GM19467 (cell line): ENCODE results near the gene CEP76.

Source experiments
- ATAC-seq: cut with Tn5 transposase; IDR thresholded peaks from one replicate; pipeline ENCODE4 v1.9.1; 2021; ENCODE audit warnings: mild to moderate bottlenecking, moderate library complexity; ENCODE audit not compliant: unreplicated experiment

Gene CEP76, protein sequence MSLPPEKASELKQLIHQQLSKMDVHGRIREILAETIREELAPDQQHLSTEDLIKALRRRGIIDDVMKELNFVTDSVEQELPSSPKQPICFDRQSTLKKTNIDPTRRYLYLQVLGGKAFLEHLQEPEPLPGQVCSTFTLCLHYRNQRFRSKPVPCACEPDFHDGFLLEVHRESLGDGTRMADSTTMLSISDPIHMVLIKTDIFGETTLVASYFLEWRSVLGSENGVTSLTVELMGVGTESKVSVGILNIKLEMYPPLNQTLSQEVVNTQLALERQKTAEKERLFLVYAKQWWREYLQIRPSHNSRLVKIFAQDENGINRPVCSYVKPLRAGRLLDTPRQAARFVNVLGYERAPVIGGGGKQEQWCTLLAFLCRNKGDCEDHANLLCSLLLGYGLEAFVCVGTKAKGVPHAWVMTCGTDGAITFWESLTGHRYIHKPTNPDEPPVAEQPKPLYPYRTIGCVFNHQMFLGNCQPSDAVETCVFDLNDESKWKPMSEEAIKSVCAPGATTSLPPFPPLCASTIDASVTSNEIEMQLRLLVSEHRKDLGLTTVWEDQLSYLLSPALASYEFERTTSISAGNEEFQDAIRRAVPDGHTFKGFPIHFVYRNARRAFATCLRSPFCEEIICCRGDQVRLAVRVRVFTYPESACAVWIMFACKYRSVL

GRCh38 chr18:12702221-12703095, at the start of gene CEP76, which contains the start of gene PSMG2:
CEP76 (minus strand) TSS chr18:12702723; CDS start chr18:12702548, 175 bp downstream.
PSMG2 (plus strand) TSS chr18:12703042; CDS start chr18:12703108, 66 bp downstream.
- peak; percentile 75 for ATAC-seq

- no peak for ATAC-seq
Measured at GRCh38 chr18:12751891-12752290, 49.4 kb upstream of the CEP76 start.

GRCh38 chr18:12751503-12751884, 49.0 kb upstream of the CEP76 start:
- ATAC-seq, result no peak

- no peak for ATAC-seq
Measured at GRCh38 chr18:12750715-12751502, 48.4 kb upstream of the CEP76 start.

DNA sequence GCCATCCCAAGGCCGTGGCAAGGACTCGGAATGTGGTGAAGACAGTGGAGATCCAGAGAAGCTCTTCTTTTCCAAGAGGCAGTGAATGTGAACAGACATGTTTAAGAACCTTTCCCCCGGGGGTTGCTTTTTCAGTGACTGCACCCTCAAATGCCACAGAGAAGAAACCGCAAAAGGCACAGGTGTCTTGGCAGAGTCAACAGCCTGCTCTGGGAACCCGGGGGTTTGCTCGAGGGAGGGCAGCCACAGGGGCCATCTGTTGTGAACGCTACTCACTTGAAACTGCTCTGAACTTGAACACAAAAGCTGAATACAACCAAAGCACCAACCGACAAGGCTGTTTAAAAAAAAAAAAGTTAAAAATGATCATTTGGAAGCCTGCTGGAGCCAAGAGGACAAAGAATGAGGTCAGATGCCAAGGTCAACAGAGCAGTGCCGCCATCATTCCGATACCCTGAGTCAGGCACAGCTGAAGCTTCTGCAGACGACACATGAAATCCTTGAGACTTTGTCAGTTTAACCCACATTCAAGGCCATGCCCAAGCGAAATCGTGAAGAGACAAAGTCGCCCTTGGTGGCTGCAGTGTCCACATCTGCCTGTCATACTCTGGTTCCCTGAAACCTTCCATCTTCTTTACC, 47.7 kb upstream of the CEP76 start:
- ATAC-seq, result peak; percentile 58

GRCh38 chr18:12749121-12749520, 46.6 kb upstream of the CEP76 start:
- ATAC-seq, result no peak

- ATAC-seq, result no peak
Measured at GRCh38 chr18:12748671-12749070, 46.1 kb upstream of the CEP76 start.

DNA sequence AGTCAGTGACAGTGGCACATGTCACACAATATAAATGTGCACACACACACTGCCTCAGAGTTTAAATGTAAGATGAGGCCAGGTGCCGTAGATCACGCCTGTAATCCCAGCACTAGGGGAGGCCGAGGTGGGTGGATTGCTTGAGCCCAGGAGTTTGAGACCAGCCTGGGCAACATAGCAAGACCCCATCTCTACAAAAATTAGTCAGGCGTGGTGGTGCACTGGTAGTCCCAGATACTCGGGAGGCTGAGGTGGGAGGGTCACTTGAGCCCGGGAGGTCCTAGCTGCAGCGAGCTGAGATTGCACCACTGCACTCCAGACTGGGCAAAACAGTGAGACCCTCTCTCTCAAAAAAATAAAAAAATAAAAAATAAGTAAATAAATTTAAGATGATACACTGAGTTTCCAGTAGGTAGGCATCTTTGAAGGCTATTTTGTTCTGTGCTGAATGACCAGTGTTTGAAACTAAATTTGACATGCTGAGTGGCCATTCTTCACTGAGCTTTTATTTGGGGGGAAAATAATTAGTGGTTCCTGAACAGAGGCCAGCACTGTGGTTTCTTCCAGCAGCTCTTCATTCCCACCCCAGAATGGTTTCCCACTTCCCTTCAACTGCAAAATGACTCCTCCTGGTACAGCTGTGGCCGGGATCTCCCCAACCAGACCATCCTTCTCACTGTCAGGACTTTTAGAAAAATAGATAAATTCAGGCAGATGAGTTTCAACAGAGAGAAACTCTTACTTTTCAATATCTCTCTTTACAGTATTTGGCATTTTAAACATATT, 45.2 kb upstream of the CEP76 start:
- no peak for ATAC-seq

DNA sequence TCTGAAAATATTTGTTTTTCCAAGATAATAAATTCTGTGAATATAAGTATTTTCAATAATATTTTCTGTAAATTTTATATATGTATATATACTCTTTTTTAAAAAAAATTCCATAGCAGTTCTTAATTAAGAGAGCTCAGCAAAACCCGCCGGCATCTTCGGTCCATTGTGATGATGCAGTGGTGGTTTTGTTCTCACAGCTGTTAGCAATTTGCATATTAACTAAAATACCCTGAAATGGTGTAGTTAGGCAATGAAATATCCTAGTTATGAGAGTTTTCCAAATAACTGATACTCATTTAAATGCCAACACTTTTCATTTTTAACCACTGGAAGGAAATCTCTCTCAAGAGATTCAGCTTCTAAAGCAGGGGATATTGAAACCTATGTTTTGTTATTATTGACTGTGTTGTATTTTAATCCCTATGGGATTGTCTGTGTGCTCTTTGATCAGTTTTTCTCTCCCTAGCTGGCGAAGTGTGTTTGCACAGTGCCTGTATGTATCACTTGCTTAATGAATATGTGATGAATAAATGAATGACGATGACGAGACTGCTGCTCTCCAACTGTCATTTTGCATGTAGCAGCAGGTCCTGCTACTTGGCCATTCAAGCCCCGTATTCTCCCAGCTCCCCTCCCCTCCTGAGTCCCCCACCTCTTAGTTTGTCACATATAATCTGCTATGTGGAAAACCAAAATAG, 42.7 kb upstream of the CEP76 start:
- ATAC-seq, result no peak

DNA sequence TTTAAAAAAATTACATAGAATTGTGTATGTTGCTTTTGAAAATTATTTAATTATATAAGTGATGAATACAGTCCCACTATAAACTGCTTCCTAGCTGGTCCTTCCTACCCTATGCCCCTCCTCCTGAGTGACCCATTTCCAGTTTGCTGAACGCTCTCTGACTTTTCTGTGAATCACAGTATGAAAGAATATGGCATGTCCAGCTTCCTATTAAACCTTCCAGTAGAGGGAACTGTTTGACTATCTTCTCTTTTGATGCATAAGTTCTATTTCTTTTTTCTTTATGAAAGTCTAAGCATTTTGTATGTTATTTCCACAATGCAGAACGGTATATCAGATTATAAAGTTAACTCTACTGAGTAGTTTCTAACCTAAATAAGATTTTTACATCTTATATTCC, 41.6 kb upstream of the CEP76 start:
- no peak for ATAC-seq

GRCh38 chr18:12742453-12742852, 39.9 kb upstream of the CEP76 start:
- no peak for ATAC-seq

DNA sequence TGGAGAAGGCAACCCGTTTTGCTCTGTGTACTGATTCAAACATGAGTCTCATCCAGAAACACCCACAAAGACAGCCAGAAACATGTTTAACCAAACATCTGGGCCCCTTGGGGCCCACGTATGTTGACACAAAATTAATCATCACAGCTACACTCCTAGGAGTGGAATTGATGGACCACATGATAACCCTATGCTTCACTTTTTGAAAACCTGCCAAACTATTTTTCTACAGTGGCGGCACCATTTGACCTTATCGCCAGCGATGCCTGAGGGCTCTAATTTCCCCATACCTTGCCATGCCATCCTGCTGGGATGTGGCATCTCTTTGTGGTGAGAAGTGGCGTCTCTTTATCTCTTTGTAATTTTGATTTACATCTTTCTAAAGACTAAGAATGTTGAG, 38.8 kb upstream of the CEP76 start:
- no peak for ATAC-seq

DNA sequence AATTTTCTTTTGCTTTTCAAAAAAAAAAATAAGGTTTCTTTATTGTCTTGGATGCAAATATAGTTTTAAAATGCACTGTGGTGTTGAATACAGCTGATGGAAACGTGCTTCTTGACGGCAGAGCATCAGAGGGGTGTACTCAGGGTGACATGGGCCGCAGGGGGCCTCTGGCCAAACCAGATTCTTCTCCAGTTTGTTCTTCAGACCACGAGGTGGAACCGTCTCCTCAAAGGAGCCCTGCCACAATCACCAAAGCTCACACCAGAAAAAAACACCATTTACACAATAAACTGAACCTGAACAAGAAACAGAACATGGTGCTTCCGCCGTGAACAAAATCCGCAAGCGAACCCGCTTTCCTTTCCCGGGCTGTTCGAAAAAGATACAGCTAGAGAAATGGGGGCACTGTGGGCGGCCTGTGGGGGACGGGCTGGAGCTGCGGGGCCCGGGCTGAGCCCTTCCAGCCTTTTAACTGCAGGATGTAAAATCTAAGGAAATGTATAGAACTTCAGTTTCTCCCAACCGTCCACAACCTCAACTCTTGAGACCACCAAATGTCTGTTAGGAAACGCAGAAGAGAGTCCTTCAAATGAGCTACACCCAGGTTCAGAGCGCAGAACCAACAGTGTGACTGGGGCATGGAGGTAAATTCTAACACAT, 34.9 kb upstream of the CEP76 start:
- ATAC-seq, result no peak

GRCh38 chr18:12726774-12727550, 24.4 kb upstream of the CEP76 start:
- no peak for ATAC-seq

- no peak for ATAC-seq
Measured at GRCh38 chr18:12726331-12726730, 23.8 kb upstream of the CEP76 start.

DNA sequence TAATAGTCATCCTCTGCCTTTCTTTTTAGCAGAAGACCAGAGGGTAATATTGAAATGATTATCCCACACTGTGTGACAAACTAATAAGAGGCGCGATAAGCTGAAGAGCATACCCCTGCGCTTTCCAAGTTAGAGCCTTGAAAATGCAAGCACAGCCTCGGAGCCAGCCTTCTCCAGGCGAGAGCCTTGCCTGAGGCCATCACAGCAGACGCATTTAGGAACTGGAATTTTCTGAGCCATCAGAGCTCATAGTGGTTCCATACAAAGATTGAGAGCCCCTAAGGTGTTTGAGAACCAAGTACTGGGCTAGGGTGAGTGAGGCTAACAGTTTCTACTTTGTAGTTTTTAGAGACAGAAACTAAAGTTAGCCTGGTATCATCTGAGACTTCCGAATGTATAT, 20.2 kb upstream of the CEP76 start:
- ATAC-seq, result no peak

DNA sequence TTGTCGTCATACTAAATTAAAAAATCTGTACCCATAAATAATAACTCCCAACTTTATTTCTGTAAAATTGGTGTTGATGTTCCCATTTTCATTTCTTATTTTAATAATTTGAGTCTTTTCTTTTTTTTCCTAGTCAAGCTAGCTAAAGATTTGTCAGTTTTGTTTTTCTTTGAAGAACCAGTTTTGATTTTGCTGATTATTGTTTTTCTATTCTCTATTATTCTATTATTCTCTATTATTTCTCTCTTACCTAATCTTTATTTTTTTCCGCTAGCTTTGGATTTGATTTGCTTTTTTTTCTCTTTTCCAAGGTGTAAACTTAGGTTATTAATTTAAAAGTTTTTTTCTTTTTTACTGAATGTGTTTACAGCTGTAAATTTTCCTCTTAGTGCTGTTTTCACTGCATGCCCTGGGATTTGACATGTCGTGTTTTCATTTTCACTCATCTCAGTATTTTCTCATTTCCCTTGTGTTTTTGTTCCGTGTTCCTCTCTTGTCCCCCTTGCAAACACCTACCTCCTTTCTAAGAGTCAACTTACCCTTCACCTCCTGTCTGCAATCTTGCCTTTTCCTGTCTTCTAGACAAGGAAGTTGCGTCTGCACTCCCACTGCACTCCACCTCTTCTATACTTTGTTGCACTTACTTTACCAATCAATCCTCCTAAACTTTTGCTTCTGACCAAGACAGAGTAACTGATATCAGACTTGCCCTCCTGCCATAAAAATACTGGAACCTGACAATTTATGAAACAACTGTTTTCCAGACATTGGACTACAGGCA, 19.2 kb upstream of the CEP76 start:
- no peak for ATAC-seq
